Activated CD8-positive, alpha-beta T cell treated with anti-CD3 and anti-CD28 coated beads for 36 hours (primary cell): ENCODE data around the gene AP5S1. TPM values are rescaled to one million over a fixed set of nuclear protein-coding genes. Genes with fewer than 3 reads are reported as not detected.
A peak's percentile ranks its signal among the peaks of the same experiment; 100 is the strongest.

ENCODE experiments used
- ATAC-seq: fragments of 200-7000 bp; cut with Tn5 transposase; one replicate; pipeline ENCODE4 v1.10.0; 2021; ENCODE audit warnings: mild to moderate bottlenecking, moderate library complexity
- CTCF ChIA-PET: fragments of 350-600 bp; sonication (Branson Sonifier 250); formaldehyde crosslinking; loops from one replicate; lab custom pipeline; 2021; ENCODE audit warnings: antibody characterized with exemption; lab: Charles Lee
- POLR2A ChIA-PET: fragments of 350-600 bp; sonication (Branson Sonifier 250); formaldehyde crosslinking; loops from one replicate; lab custom pipeline; 2021; ENCODE audit warnings: antibody characterized with exemption; lab: Charles Lee
- DNase-seq: peaks from one replicate; pipeline ENCODE4 v3.0.0-alpha.2; 2020
- H3K27ac Mint-ChIP-seq: one replicate; pipeline ENCODE4 v1.8.0; 2021; ENCODE audit warnings: mild to moderate bottlenecking, mixed read lengths
- H3K27me3 Mint-ChIP-seq: one replicate; pipeline ENCODE4 v1.8.0; 2021; ENCODE audit warnings: mixed read lengths
- H3K36me3 Mint-ChIP-seq: one replicate; pipeline ENCODE4 v1.8.0; 2021; ENCODE audit warnings: low read depth, mixed read lengths
- H3K4me1 Mint-ChIP-seq: one replicate; pipeline ENCODE4 v1.8.0; 2021; ENCODE audit warnings: low read depth, mixed read lengths
- H3K4me3 Mint-ChIP-seq: one replicate; pipeline ENCODE4 v1.8.0; 2021; ENCODE audit warnings: mild to moderate bottlenecking, moderate library complexity, mixed read lengths
- H3K9me3 Mint-ChIP-seq: one replicate; pipeline ENCODE4 v1.8.0; 2021; ENCODE audit warnings: mixed read lengths
- CTCF ChIP-seq: fragments of 200-600 bp; IDR thresholded peaks from one replicate; pipeline ENCODE4 v1.8.0; 2022; ENCODE audit warnings: antibody characterized with exemption, mild to moderate bottlenecking
- intact Hi-C: fragments of 100-400 bp; cut with micrococcal nuclease; formaldehyde crosslinking; loops from one replicate; pipeline ENCODE4 v1.10.0; 2022
- total RNA-seq, 2 experiments: library from RNA; stranded (reverse); gene quantifications; one replicate each; pipeline ENCODE4 v1.2.3, GENCODE V29; 2021

Gene AP5S1
- total RNA-seq, 2 experiments from 2014 or later: 7.4 to 8.6 TPM

GRCh38 chr20:3785240-3786125 lies 34.9 kb upstream of the AP5S1 start:
- Mint-ChIP-seq H3K36me3 (peaks cover 13% of the 10 kb centered on the region), H3K4me1 (peaks cover 48% of the 10 kb centered on the region), H3K4me3 (peak overlapping the region; percentile 80), H3K27ac (peak overlapping the region; percentile 66), H3K27me3 (peaks cover 2% of the 10 kb centered on the region), H3K9me3 (no peaks in the 10 kb centered on the region)
- CTCF ChIA-PET: interaction anchor here (0.7 to 5.9 kb wide), 13 partner anchors 8 to 104 kb away, joined by 3 to 69 read pairs (median 5); partner anchors contain the start of genes ADISSP, AP5S1 and CDC25B
- DNase-seq: no peak
- POLR2A ChIA-PET: interaction anchor here (0.7 to 4.7 kb wide), 9 partner anchors 8 to 41 kb away, joined by 3 to 46 read pairs (median 8); partner anchors contain the start of genes ADISSP, AP5S1 and CDC25B
- intact Hi-C loops: loop anchor here (2.0 kb wide), 1 partner anchor 35 kb away; the partner anchor contains the start of gene AP5S1
- TF ChIP-seq CTCF: no peak
- ATAC-seq: no peak

DNA sequence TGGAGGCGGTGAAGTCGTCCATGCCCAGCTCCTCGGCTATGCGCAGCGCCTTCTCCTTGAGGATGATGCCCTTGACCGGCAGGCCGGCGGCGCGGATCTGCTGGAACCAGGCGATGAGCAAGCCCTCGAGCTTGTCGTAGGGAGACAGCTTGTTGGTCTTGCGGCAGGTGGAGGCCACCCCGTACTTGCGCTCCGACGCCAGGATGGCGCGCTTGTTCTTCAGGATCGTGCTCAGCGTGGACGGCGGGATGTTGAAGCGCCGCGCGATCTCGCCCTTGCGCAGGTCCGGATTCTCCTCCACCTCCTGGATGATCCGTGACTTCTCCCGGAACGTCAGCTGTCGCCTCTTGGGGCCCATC lies 34.2 kb upstream of the AP5S1 start:
- no peak for TF ChIP-seq CTCF
- Mint-ChIP-seq H3K36me3 (peaks cover 13% of the 10 kb centered on the region), H3K27ac (peak overlapping the region; percentile 85), H3K27me3 (no peaks in the 10 kb centered on the region), H3K4me3 (peak overlapping the region; percentile 80), H3K9me3 (no peaks in the 10 kb centered on the region), H3K4me1 (peaks cover 42% of the 10 kb centered on the region)
- intact Hi-C loops: loop anchor here (2.0 kb wide), 1 partner anchor 35 kb away; the partner anchor contains the start of gene AP5S1
- ChIA-PET POLR2A (interaction anchor here (0.7 to 4.7 kb wide), 10 partner anchors 9 to 41 kb away, joined by 3 to 46 read pairs (median 7); partner anchors contain the start of genes ADISSP, AP5S1 and CDC25B), CTCF (interaction anchor here (0.6 to 5.9 kb wide), 16 partner anchors 9 to 146 kb away, joined by 3 to 69 read pairs (median 4); partner anchors contain the start of genes ADISSP, AP5S1 and CDC25B)
- DNase-seq (peak; percentile 59), ATAC-seq (peak; percentile 21)

DNA sequence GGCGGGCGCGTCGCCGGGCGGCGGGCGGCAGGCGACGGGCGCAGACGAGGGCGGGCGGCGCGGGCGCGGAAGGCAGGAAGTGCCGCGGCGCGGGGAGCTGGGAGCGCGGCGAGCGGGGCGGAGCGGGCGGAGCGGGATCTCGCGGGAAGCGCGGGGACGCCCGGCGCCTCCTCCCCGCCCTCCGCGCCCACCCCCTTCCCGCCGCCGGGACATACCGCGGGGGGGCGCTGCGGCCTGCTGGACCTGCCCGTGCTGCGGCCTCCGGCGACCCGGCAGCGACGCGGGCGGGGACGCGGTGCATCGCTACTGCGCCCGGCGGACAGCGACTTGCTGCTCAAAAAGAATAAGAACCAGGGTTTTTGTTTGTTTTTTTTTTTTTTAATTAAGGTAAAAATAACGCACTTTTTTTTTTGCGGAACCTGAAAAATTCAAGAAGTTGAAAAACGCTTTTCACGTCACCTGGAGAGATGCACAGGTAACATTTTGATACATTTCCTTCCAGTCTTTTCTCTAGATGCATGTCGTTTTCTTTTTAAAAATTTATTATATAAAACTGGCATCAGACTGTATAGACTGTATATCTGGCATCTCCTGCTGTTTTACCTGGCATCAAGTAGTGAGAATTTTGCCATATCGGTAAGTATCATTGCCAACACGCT lies 33.6 kb upstream of the AP5S1 start, which contains the start of gene CENPB:
Gene CENPB (minus strand): TSS at position 76 of the 659 bp plus-strand sequence. CDS start 257 bp downstream, outside the sequence.
- Mint-ChIP-seq H3K27me3 (no peaks in the 10 kb centered on the region), H3K36me3 (peaks cover 13% of the 10 kb centered on the region), H3K4me1 (peaks cover 37% of the 10 kb centered on the region), H3K4me3 (peak within 1 kb of the TSS; percentile 80), H3K27ac (peak within 1 kb of the TSS; percentile 85), H3K9me3 (no peaks in the 10 kb centered on the region)
- CTCF ChIA-PET: interaction anchor here (0.6 to 5.9 kb wide), 22 partner anchors 9 to 298 kb away, joined by 3 to 69 read pairs (median 4); partner anchors contain the start of genes ADISSP, AP5S1 and CDC25B
- intact Hi-C loops: loop anchor here (2.0 kb wide), 1 partner anchor 34 kb away; the partner anchor contains the start of gene AP5S1
- TF ChIP-seq CTCF: peak; percentile 95
- peak; percentile 92 for ATAC-seq
- POLR2A ChIA-PET: interaction anchor here (0.9 to 4.7 kb wide), 9 partner anchors 9 to 43 kb away, joined by 3 to 46 read pairs (median 9); partner anchors contain the start of genes ADISSP, AP5S1 and CDC25B
- DNase-seq: peak; percentile 89

- intact Hi-C loops: loop anchor here (2.0 kb wide), 1 partner anchor 33 kb away; the partner anchor contains the start of gene AP5S1
- ATAC-seq (no peak), DNase-seq (no peak)
- ChIA-PET CTCF (interaction anchor here (0.9 to 5.9 kb wide), 13 partner anchors 8 to 298 kb away, joined by 3 to 69 read pairs (median 4); partner anchors contain the start of genes ADISSP, AP5S1 and CDC25B), POLR2A (interaction anchor here (0.6 to 4.7 kb wide), 7 partner anchors 8 to 1346 kb away, joined by 3 to 46 read pairs (median 9); partner anchors contain the start of genes AP5S1 and CDC25B)
- H3K4me3 Mint-ChIP-seq: peak overlapping the region; percentile 62
- H3K27ac Mint-ChIP-seq: peak overlapping the region; percentile 52
- no peaks in the 10 kb centered on the region for H3K27me3 Mint-ChIP-seq
- peaks cover 13% of the 10 kb centered on the region for H3K36me3 Mint-ChIP-seq
- H3K9me3 Mint-ChIP-seq: no peaks in the 10 kb centered on the region
- no peak for TF ChIP-seq CTCF
- peaks cover 35% of the 10 kb centered on the region for H3K4me1 Mint-ChIP-seq
These were observed 32.9 kb upstream of the AP5S1 start for GRCh38 chr20:3787324-3788014.
